Muscle layer of duodenum (tissue), 2 donors: ENCODE data around the gene OLFM3.

Experiments
- H3K27ac ChIP-seq: one replicate; pipeline ENCODE4 v1.7.0; 2013; ENCODE audit warnings: mild to moderate bottlenecking, low read length
- H3K27me3 ChIP-seq: one replicate; pipeline ENCODE4 v1.7.0; 2013; ENCODE audit warnings: low read depth, mild to moderate bottlenecking, control low read depth, low read length
- H3K36me3 ChIP-seq, 2 donors: one replicate each; pipeline ENCODE4 v1.7.0; 2013; ENCODE audit warnings: low read length in 2 of 2, control low read depth in 1 of 2, mild to moderate bottlenecking in 1 of 2; ENCODE audit not compliant: insufficient read depth in 2 of 2, control insufficient read depth in 1 of 2
- H3K4me1 ChIP-seq, 2 donors: one replicate each; pipeline ENCODE4 v1.7.0; 2013; ENCODE audit warnings: low read length in 2 of 2, mild to moderate bottlenecking in 2 of 2, control low read depth in 1 of 2, moderate library complexity in 1 of 2; ENCODE audit not compliant: insufficient read depth in 2 of 2, control insufficient read depth in 1 of 2
- H3K4me3 ChIP-seq, 2 donors: one replicate each; pipeline ENCODE4 v1.7.0; 2013; ENCODE audit warnings: low read length in 2 of 2, low read depth in 1 of 2, mild to moderate bottlenecking in 1 of 2
- H3K9me3 ChIP-seq, 2 donors: one replicate each; pipeline ENCODE4 v1.7.0; 2013; ENCODE audit warnings: low read length in 2 of 2, control low read depth in 1 of 2, mild to moderate bottlenecking in 1 of 2; ENCODE audit not compliant: control insufficient read depth in 1 of 2
- donor health status: healthy.

The OLFM3 gene

DNA sequence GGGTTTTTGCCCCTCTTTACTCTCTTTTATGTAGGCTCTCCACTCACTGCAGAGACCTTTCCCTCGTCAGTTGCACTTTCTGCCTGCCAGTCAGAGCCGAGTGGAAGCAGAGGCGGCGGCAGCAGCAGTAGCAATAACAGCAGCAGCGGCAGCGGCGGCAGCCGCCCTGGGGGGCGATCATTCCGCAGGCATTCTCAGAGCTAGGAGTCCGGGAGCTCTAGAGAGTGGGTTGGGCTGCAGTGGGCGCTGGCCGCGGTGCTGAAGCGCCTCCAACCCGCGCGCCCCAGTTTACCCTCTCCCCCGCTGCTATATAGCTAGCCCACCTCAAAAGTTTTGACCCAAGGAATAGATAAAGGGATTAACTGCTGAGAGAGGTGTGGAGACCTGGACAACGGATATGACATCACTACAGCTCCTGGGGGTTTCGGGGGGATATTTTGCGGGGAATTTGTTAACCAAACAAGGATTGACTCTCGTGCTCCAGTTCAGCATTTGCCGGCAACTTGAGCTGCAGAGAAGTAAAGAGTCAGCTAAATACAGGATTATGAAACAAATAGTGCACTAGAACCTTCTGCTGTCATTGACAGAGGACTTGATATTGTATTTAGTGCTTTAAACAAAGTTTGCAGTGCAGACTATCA is at the start of gene OLFM3:
Gene OLFM3 (minus strand): TSS at position 102 of the 641 bp plus-strand sequence.
- Histone ChIP-seq H3K4me1 (peaks cover 0 to 8% of the 10 kb centered on the region in 2 donors), H3K9me3 (no peaks in the 10 kb centered on the region), H3K36me3 (no peaks in the 10 kb centered on the region), H3K4me3 (peak within 1 kb of the TSS in 1 of 2 donors; percentile 30), H3K27me3 (no peaks in the 10 kb centered on the region), H3K27ac (no peak within 1 kb of the TSS)

DNA sequence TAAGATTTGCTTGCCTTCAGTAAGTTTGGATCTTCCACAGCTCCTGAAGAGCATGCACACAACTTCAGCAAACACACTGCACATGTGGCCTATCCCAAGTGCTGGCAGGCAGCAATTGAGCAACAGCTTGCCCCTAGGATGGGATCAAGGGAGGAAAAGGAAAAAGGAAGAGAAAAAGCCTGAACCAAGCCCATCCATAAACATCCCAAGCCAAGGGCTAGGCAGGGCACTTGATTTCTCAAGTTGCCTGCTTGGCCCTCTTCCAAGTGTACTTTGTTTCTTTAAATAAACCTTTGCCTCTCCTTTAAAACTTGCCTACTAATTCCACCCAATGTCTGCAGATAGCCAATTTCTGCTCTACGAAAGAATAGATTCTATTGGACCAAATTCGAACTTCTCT is 49.0 kb upstream of the OLFM3 start:
- Histone ChIP-seq H3K4me1 (no peaks in the 10 kb centered on the region), H3K27ac (no peak overlapping the region), H3K36me3 (no peaks in the 10 kb centered on the region), H3K4me3 (no peak overlapping the region), H3K27me3 (no peaks in the 10 kb centered on the region), H3K9me3 (no peaks in the 10 kb centered on the region)

- H3K27me3 ChIP-seq, result no peaks in the 10 kb centered on the region
- H3K9me3 ChIP-seq, result no peaks in the 10 kb centered on the region
- H3K36me3 ChIP-seq, result no peaks in the 10 kb centered on the region
- H3K27ac ChIP-seq, result no peak overlapping the region
- no peak overlapping the region for H3K4me3 ChIP-seq
- H3K4me1 ChIP-seq, result no peaks in the 10 kb centered on the region
Observed at GRCh38 chr1:102032534-102032933, 35.8 kb upstream of the OLFM3 start.

GRCh38 chr1:102019530-102019929 is 22.8 kb upstream of the OLFM3 start:
- Histone ChIP-seq H3K4me3 (no peak overlapping the region), H3K36me3 (no peaks in the 10 kb centered on the region), H3K27ac (no peak overlapping the region), H3K27me3 (no peaks in the 10 kb centered on the region), H3K9me3 (peaks cover 5 to 6% of the 10 kb centered on the region in 2 donors), H3K4me1 (no peaks in the 10 kb centered on the region)

GRCh38 chr1:102015728-102016127 is 19.0 kb upstream of the OLFM3 start:
- Histone ChIP-seq H3K9me3 (no peaks in the 10 kb centered on the region), H3K4me3 (no peak overlapping the region), H3K36me3 (no peaks in the 10 kb centered on the region), H3K27ac (no peak overlapping the region), H3K4me1 (no peaks in the 10 kb centered on the region), H3K27me3 (no peaks in the 10 kb centered on the region)

DNA sequence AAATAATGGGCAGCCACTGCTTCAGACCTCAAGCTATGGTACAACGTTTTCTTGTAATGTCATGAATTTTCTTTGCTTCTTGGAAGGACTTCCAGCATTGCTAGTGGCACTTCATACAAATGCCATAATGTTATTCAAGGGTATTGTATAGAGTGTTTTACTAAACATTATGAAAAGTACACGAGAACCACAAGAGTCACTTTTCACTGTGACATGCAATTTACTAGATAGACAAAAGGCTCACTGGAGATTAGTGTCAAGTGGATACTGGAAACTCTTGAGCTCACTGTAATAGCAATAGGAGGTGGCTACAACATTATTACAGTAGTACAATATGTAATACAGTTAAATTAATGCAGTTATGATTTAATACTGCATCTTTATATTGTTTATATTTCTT is 5.3 kb upstream of the OLFM3 start:
- Histone ChIP-seq H3K27me3 (no peaks in the 10 kb centered on the region), H3K9me3 (no peaks in the 10 kb centered on the region), H3K27ac (no peak overlapping the region), H3K4me1 (no peaks in the 10 kb centered on the region), H3K36me3 (no peaks in the 10 kb centered on the region), H3K4me3 (no peak overlapping the region)

DNA sequence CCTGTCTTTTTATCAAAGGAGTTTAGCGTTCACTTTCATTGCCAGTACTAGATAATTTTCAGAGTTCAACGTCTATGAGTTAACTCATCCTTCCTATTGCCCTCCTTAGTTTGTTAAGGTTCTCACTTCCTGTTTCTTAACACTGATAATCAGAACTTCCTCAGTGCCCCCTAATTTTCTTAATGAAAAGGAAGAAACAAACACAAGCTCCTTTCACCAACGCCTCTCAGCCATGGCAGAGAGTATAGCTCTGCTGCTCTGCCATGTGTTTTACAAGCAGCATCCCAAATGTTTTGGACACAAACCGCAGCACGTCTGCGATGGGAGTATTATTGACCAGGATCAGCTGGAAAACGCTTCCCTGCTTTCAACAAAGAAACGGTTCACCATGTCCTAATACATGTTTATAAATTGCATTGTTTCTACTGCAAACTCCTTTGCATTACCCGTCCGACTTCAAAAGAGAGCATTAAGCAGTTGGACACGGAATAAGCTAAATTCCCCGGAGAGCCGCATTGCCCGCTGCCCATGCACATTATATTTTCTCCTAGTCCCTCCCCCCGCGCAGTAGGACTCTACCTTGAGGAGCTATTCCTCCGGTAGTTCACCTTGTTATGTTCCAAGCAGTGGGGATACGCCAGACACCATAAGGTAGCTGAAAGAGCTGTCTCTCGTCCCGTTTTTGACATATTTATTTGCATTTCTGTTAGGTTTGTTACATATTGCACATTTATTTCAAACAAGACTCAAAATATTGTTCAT is 561 bp downstream of the OLFM3 start:
- peaks cover 0 to 8% of the 10 kb centered on the region in 2 donors for H3K4me1 ChIP-seq
- H3K27me3 ChIP-seq, result no peaks in the 10 kb centered on the region
- H3K4me3 ChIP-seq, result peak overlapping the region in 1 of 2 donors; percentile 30
- H3K36me3 ChIP-seq, result no peaks in the 10 kb centered on the region
- H3K9me3 ChIP-seq, result no peaks in the 10 kb centered on the region
- H3K27ac ChIP-seq, result no peak overlapping the region

GRCh38 chr1:101993710-101994109 is 3.0 kb downstream of the OLFM3 start:
- Histone ChIP-seq H3K27ac (no peak overlapping the region), H3K36me3 (no peaks in the 10 kb centered on the region), H3K9me3 (no peaks in the 10 kb centered on the region)

GRCh38 chr1:101992821-101993575 is 3.7 kb downstream of the OLFM3 start:
- no peak overlapping the region for H3K27ac ChIP-seq
- no peaks in the 10 kb centered on the region for H3K27me3 ChIP-seq
- H3K36me3 ChIP-seq, result no peaks in the 10 kb centered on the region
- peaks cover 0 to 8% of the 10 kb centered on the region in 2 donors for H3K4me1 ChIP-seq
- H3K4me3 ChIP-seq, result no peak overlapping the region
- H3K9me3 ChIP-seq, result no peaks in the 10 kb centered on the region

More at GRCh38 chr1:101993710-101994109, 3.0 kb downstream of the OLFM3 start:
- no peak overlapping the region for H3K4me3 ChIP-seq
- peaks cover 0 to 8% of the 10 kb centered on the region in 2 donors for H3K4me1 ChIP-seq
- no peaks in the 10 kb centered on the region for H3K27me3 ChIP-seq

DNA sequence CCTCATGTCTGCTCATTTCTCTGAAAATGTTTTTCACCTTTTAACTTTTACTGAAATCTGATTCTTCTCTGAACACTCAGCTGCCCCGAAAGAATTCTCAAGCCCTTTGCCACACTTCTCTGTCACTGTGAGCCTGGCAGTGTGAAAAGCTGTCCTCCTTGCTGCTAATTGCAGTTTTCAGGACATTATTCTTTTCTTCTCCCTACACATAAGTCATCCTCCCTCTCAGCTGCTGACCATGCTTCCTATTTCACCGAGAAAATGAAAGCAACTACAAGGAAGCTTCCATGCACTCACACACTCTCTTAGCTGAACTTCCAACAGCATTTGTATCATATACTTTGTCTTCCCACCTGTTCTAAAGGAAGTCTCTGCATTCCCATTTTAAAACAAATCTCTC is 15.8 kb downstream of the OLFM3 start:
- Histone ChIP-seq H3K9me3 (no peaks in the 10 kb centered on the region), H3K4me3 (no peak overlapping the region), H3K27ac (no peak overlapping the region), H3K36me3 (no peaks in the 10 kb centered on the region), H3K27me3 (no peaks in the 10 kb centered on the region), H3K4me1 (no peaks in the 10 kb centered on the region)

DNA sequence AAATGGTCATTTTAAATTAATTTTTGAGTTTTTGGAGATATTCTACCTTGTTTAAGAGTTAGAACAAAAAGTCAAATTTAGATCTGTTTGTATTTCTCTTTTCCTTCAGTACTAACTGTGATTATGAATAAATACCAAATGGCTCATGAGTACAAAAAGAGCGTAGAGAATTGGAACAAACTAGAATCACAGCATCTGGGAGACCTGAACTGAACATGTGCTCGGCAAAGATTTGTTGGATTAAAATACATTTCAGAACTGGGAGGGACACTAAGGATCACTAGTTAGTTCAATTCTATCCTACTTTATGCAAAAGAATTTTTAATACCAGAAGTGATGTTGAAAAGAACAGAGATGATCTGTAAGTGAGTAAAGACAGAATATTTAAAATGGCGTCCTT is 19.5 kb downstream of the OLFM3 start:
- Histone ChIP-seq H3K27ac (no peak overlapping the region), H3K4me1 (no peaks in the 10 kb centered on the region), H3K27me3 (no peaks in the 10 kb centered on the region), H3K36me3 (no peaks in the 10 kb centered on the region), H3K4me3 (no peak overlapping the region), H3K9me3 (no peaks in the 10 kb centered on the region)
